GM18505 (cell line): ENCODE data around the gene NEMP1.
"Not testable (repeated sequence)": the region's sequence is repeated elsewhere in the genome, so short reads cannot be mapped to it uniquely, and the experiment has no call there.

Experiments used
- ATAC-seq: cut with Tn5 transposase; IDR thresholded peaks from one replicate; pipeline ENCODE4 v1.9.1; 2021; ENCODE audit not compliant: unreplicated experiment
- POLR2A ChIP-seq: IDR thresholded peaks from 4 replicates; pipeline ENCODE4 v1.6.1; 2011; ENCODE audit warnings: borderline replicate concordance; ENCODE audit not compliant: insufficient read depth, insufficient read length; ENCODE audit errors: extremely low read depth

NEMP1 gene

GRCh38 chr12:57029457-57029856 is 49.1 kb downstream of the NEMP1 start:
- no peak for TF ChIP-seq POLR2A
- no peak for ATAC-seq

- ATAC-seq, result no peak
- no peak for TF ChIP-seq POLR2A
These were observed 50.8 kb downstream of the NEMP1 start for GRCh38 chr12:57027805-57028153.

- TF ChIP-seq POLR2A, result no peak
- ATAC-seq, result no peak
These were observed 51.4 kb downstream of the NEMP1 start for GRCh38 chr12:57027011-57027804.

- no peak for TF ChIP-seq POLR2A
- no peak for ATAC-seq
These were observed 53.4 kb downstream of the NEMP1 start for GRCh38 chr12:57025196-57025595.

GRCh38 chr12:57022324-57022723 is 56.3 kb downstream of the NEMP1 start:
- ATAC-seq, result not testable (repeated sequence)

- no peak for TF ChIP-seq POLR2A
- ATAC-seq, result no peak
These were observed 58.4 kb downstream of the NEMP1 start for GRCh38 chr12:57019983-57020719.

GRCh38 chr12:57018906-57019305 is 59.7 kb downstream of the NEMP1 start:
- ATAC-seq, result no peak
- TF ChIP-seq POLR2A, result no peak

GRCh38 chr12:57018353-57018752 is 60.2 kb downstream of the NEMP1 start:
- not testable (repeated sequence) for ATAC-seq

GRCh38 chr12:57016348-57016747 is 62.2 kb downstream of the NEMP1 start, which contains the start of gene TAC3:
Gene TAC3, minus strand, starts transcription at chr12:57016529. Its CDS starts 732 bp downstream, at chr12:57015797.
- no peak for TF ChIP-seq POLR2A
- no peak for ATAC-seq

GRCh38 chr12:57012600-57013465 is 65.8 kb downstream of the NEMP1 start:
- no peak for ATAC-seq
- no peak for TF ChIP-seq POLR2A

GRCh38 chr12:57011438-57012424 is 66.9 kb downstream of the NEMP1 start:
- no peak for ATAC-seq
- no peak for TF ChIP-seq POLR2A

GRCh38 chr12:57010627-57011247 is 67.9 kb downstream of the NEMP1 start:
- no peak for ATAC-seq
- no peak for TF ChIP-seq POLR2A
